ENCODE results near the gene EYA2.
"Not testable (repeated sequence)": the region's sequence is repeated elsewhere in the genome, so short reads cannot be mapped to it uniquely, and the experiment has no call there.

EYA2 gene

DNA sequence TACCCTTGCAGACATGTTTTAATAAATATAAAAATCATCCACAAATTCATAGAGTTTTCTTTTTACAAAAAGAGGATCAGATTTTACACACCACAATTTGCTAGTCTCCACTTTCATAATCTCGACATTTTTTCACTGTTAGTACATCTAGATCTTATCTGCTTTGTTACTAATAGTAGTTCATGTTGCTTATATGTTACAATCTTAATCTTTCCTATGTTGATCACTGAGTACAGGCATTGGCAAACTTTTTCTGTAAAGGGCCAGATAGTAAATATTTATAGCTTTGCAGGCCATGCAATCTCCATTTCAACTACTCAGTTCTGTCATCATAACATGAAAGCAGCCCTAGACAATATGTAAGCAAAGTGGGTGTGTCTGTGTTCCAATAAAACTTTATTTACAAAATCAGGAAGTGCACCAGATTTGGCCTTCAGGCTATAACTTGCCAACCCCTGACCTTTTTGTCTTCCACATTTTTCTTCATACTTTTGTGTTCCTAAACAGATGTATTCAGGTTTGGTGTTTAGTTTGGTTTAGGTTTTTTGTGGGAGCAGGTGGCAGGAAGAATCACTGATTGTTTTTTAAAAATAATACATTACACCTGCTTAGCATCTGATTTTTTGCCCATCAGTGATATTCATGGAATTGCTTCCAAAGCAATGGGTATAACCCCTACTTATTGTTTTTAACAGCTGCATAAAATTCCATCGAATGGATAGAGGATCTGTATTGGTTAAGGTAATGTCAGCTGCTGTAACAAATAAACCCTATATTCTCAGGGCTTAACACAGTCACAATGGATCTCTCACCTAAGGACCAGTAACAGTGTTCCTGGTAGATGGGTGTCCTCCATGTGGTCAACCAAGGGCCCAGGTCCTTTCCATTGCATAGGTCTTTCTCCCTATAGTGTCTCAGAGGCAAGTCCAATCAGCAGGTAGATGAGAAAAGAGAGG is 61.2 kb downstream of the EYA2 start:
- no peak for DNase-seq

- DNase-seq: no peak
These were observed 64.5 kb downstream of the EYA2 start for GRCh38 chr20:46959081-46959692.

GRCh38 chr20:46959821-46960220 is 65.2 kb downstream of the EYA2 start:
- no peak for DNase-seq

GRCh38 chr20:46960536-46960935 is 65.9 kb downstream of the EYA2 start:
- DNase-seq: no peak

DNA sequence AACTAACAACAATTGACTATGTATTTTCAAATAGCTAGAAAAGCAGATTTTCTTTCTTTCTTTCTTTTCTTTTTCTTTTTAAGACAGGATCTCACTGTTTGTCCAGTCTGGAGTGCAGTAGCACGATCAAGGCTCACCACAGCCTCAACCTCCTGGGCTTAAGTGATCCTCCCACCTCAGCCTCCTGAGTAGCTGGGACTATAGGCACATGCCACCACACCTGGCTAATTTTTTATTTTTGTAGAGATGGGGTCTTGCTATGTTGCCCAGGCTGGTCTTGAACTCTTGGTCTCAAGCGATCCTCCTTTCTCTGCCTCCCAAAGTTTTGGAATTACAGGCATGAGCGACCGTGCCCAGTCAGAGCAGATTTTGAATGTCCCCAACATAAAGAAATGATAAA is 67.3 kb downstream of the EYA2 start:
- not testable (repeated sequence) for DNase-seq

DNA sequence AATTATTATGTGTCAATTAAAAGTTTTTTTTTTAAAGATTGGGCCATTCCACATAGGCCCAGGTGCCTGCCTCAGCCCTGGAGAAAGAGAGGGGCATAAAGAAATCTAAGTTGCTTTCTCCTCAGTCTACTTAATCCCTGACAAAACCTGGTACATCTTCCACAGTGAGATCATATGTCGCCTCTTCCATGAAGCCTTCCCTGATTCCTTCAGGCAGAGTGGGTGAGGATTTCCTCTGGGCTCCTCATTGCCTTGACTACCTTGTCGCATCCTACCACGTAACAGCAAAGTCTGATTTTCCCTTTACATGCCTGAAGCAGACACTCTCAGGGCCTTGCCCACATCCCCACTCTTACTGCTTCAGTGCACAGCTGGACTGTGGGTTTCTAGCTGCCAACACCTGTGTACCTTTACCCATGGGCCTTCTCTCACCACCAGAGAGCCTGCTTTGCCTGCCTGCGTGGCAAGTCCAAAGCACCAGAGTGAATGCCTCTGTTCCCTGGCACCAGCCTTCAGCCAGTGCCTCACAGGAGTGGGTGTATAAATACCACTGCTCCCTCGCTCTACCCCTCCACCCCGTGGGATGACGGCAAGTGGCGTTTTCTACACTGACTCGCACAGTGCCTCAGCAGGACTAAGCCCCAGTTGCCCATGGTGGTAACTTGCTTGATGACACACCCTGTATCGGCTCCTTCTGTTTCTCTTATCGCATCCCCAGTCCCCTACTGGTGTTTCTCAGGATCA is 68.0 kb downstream of the EYA2 start:
- no peak for DNase-seq

- DNase-seq: no peak
These were observed 68.5 kb downstream of the EYA2 start for GRCh38 chr20:46963196-46963529.

DNA sequence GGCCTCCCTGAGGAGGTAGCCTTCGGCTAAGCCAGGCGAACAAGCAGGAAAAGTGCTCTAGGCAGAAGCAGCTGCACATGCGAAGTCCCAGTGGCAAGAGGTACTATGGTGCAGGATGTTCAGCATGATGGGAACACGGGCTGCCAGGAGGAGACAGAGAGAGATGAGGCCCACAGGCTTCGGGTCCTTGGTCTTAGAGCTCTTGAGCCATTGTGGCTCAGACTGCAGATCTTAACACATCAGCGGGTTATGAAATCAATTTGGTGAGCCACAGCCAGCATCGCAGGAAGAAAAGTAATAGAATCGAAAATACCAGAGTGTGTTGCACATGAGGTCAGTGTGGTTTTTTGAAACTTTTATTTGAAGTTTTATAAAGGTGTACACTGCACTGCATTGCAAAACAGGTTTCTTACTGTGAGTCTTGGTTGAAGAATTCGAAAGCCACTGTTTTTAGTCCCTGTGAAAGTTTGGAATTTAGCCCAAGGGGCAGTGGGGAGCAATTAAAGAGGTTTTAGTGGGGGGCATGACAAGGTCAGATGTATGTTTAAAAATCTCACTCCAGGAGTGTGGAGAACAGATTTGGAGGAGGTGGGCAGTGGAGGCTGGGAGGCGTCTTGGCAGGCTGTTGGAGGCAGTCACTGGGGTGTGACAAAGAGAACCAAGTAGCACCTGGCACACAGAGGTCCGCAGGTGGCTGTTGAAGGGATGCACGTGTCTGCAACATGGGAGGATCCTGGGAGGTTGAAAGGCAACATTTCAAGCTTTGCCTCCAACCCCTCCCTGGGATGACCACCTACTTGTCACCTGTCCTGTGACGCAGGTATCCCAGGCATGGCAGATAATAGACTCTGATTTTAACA is 69.3 kb downstream of the EYA2 start:
- no peak for DNase-seq

DNA sequence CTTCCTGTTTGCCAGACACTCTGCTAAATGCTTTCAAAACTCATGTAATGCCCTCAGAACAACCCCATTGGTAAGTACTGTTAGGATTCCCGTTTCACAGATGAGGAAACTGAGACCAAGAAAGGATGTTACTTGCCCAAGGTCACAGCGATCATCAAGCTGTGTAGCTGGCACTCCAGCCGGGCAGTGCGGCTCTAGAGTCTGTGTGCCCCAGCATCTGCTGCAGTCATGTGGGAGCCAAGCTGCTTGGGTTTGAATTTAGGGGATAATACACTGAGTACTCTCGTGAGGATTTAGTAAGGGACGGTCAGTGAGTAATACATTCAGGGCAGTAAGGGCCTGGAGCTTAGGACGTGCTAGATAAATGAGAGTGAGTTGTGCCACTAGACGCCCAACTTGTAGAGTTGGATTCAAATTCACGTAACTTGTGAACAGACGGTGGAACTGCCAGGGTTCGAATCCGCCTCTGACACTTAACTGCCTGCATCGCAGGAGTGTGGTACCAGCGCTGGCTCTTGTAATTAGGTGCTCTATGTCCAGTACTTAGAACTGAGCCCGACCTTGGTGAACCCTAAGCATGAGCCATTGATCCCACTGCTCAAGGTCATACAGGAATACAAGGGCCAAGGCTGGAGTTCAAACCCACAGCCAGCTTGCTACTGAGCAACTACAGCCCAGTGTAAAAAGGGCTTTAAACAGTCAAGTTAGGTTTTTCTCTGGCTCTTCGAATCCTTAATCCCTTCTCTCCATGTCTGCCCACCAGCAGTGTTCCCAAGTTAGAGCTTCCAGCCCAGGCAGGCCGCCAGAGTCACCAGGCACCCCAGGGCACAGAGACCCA is 70.2 kb downstream of the EYA2 start:
- no peak for DNase-seq

GRCh38 chr20:46965477-46965876 is 70.8 kb downstream of the EYA2 start:
- no peak for DNase-seq

GRCh38 chr20:46967646-46968045 is 73.0 kb downstream of the EYA2 start:
- no peak for DNase-seq

GRCh38 chr20:46970937-46971630 is 76.4 kb downstream of the EYA2 start:
- no peak for DNase-seq

- DNase-seq: no peak
These were observed 79.1 kb downstream of the EYA2 start for GRCh38 chr20:46973766-46974165.

DNA sequence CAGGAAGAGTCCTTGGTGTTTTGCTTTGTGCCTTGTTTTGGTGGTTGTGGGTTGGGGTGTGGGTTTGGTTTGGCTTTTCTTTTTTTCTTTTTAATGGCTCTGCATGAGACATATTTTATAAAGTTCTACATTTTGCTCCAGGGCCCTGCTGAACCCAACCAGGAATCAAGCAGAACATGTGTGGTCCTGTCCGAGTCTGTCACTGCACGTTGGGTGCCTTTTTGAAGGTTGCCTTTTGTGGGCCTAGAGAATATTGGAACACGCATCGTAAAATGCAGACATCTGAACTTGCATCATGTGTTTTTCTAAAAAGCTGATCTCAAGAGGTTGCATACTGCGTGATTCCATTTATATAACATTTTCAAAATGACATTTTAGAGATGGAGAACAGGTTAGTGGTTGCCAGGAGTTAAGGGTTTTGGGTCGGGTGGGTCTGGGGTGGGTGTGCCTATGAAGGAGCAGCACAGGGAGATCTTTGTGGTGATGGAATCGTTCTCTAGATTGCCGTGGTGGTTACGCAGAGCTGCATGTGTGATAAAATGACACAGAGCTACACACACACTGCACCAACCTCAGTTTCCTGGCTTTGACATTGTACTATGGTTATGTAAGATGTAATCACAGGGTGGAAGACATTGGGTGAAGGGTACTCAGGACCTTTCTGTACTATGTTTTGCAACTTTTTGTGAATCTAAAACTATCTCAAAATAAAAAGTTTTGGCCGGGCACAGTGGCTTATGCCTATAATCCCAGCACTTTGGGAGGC is 80.2 kb downstream of the EYA2 start:
- DNase-seq: no peak

DNA sequence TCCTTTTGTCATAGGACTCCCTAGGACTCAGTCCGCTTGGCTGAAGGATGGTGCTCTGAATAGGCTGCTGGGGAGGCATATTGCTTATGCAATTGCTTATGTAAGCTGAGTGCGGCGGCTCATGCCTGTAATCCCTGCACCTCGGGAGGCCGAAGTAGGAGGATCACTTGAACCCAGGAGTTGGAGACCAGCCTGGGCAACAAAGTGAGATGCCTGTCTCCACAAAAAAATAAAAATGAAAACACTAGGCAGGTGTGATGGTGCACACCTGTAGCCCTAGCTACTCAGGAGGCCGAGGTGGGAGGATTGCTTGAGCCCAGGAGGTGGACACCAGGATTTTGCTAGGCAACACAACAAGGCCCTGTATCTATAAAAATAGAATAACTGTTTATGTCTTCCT is 81.3 kb downstream of the EYA2 start:
- no peak for DNase-seq

DNA sequence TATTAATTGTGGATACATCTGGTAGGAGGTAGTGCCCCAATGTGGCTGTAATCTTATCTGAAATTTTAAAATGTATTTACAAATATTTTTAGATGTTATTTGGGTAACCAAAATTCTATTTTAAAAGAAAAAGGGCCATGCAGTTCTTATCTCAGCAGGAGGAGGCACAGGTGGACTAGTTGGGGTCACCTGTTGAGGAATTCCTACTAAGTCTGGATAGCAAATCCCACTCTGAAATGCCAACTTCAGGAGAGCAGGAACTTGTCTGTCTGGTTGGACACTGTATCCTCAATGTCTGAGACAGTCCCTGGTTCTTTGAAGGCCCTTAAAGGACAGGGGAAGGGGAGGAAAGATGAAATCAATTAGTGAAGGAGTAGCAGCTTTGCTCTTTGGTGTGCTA is 82.6 kb downstream of the EYA2 start:
- DNase-seq: no peak

DNA sequence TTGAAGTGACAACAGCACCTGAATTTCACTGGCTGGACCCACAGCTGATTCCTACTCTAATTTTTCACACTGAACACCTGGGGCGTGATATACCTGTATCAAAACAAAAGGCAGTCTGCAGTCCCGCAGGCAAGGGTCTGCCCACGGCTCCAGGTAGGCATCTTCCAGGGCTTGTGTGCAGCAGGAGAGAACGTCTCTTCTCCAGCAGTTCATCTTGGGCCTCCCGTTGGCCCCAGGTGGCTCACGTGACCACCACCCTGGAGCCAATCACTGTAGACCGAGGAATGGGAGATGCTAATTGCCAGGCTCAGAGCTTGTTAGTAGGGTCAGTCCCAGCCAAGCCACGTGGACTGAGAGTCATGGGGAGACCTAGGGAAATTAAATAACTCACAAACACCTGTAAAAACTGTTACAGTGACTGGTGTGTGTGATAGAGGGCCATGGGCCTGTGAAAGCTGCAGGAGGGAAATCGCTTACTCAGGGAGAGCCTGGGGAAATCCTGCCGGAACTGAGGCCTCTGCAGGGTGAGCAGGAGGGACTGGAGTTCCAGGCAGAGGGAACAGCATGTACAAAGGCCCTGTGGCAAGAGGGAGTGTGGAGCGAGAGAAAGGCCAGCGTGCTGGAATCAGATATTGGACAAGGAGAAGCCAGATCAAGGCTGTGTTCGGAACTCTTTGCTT is 83.4 kb downstream of the EYA2 start:
- DNase-seq: no peak

- DNase-seq: no peak
These were observed 84.4 kb downstream of the EYA2 start for GRCh38 chr20:46978951-46979491.

GRCh38 chr20:46979603-46980241 is 85.1 kb downstream of the EYA2 start:
- DNase-seq: no peak

Measured in C1 segment of cervical spinal cord (tissue), 14 donors.